ENCODE measurements around the gene SSC5D. TPM values are rescaled to one million over a fixed set of nuclear protein-coding genes. Genes with fewer than 3 reads are reported as not detected.

The SSC5D gene
- total RNA-seq, 4 donors from 2014 or later = 2.8 to 10.3 (median 5.0) TPM

DNA sequence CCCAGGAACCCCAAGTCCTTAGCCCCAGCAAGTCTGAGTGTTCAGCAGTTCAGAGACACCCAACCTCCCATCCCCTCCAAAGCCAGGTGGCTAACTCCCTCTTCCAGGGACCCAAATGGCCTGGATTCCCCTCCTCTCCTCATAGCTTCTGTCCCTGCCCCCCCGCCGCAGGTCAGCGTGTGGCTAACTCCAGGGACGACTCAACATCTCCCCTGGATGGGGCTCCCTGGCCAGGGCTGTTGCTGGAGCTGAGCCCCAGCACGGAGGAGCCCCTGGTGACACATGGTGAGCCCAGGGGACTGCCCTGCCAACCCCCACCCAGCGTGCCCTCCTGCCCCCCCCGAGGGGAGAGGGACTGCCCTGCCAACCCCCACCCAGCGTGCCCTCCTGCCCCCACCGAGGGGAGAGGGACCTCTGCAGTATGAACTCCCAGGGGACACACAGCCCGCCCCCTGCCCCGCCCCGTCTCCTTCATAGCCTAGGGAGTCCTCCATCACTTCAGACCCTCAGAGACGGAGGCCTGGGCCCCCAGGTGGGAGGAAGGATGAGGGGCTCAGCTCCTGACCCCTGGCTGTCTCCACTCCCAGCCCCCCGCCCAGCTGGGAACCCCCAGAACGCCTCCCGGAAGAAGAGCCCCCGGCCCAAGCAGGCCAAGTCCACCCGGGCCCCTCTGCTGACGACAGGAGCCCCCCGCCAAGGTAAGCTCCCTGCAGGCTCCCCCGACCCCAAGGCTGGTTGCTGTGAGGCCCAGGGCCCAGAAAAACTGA lies 1.7 kb downstream of the SSC5D start:
- Histone ChIP-seq H3K4me3 (no peak overlapping the region), H3K9me3 (no peaks in the 10 kb centered on the region), H3K27me3 (no peaks in the 10 kb centered on the region), H3K4me1 (peaks cover 0 to 30% (median 2%) of the 10 kb centered on the region in 4 donors), H3K27ac (peak overlapping the region in 1 of 4 donors; percentile 52), H3K36me3 (no peaks in the 10 kb centered on the region)
- no peak for DNase-seq
- TF ChIP-seq, protein P1, sequence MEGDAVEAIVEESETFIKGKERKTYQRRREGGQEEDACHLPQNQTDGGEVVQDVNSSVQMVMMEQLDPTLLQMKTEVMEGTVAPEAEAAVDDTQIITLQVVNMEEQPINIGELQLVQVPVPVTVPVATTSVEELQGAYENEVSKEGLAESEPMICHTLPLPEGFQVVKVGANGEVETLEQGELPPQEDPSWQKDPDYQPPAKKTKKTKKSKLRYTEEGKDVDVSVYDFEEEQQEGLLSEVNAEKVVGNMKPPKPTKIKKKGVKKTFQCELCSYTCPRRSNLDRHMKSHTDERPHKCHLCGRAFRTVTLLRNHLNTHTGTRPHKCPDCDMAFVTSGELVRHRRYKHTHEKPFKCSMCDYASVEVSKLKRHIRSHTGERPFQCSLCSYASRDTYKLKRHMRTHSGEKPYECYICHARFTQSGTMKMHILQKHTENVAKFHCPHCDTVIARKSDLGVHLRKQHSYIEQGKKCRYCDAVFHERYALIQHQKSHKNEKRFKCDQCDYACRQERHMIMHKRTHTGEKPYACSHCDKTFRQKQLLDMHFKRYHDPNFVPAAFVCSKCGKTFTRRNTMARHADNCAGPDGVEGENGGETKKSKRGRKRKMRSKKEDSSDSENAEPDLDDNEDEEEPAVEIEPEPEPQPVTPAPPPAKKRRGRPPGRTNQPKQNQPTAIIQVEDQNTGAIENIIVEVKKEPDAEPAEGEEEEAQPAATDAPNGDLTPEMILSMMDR (IDR thresholded peaks at IDR 0.05) = no peak
- no peak for TF ChIP-seq POLR2A (IDR thresholded peaks at IDR 0.05)

DNA sequence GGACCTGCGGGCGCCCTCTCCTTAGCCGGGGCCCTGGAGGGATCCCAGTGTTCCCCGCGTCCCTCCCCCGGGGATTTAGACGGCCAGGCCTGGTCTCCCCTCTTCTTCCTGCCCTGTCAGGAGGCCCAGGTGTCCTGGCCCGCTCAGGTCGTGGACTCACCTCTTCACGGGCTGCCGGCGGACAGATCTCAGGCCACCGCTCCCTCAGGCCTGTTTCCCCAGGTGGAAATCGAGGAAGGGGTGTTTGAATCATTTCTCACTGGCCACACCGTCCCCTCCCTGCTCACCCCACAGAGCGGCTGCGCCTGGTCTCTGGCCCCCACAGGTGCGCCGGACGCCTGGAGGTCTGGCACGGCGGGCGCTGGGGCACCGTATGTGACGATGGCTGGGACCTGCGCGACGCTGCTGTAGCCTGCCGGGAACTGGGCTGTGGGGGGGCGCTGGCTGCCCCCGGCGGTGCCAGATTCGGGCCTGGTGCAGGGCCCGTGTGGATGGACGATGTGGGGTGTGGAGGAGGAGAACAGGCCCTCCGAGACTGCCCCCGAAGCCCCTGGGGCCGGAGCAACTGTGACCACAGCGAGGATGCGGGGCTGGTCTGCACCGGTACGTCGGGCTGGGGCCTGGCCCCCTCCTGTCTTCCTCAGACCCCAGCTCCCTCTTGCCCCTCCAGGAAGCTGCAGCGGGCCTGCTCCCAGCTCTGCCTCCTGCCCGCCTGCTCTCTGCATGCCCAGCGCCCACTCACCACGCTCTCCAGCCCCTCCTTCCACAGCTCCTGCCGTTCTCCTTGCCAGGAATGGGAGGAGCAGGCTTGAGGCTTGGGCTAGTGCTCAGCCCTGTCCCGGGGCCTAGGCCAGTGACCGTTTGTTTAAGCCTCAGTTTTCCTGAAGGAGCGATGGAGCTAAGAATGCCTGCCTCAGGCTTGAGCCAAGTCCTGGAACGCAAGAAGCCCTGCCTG lies 2.5 kb downstream of the SSC5D start:
- no peak for TF ChIP-seq POLR2A (IDR thresholded peaks at IDR 0.05)
- TF ChIP-seq, protein P1 (IDR thresholded peaks at IDR 0.05) = no peak
- Histone ChIP-seq H3K27ac (peak overlapping the region in 1 of 4 donors; percentile 31), H3K4me3 (no peak overlapping the region), H3K9me3 (no peaks in the 10 kb centered on the region), H3K27me3 (no peaks in the 10 kb centered on the region), H3K4me1 (peaks cover 0 to 23% (median 0%) of the 10 kb centered on the region in 4 donors), H3K36me3 (no peaks in the 10 kb centered on the region)
- DNase-seq = no peak

DNA sequence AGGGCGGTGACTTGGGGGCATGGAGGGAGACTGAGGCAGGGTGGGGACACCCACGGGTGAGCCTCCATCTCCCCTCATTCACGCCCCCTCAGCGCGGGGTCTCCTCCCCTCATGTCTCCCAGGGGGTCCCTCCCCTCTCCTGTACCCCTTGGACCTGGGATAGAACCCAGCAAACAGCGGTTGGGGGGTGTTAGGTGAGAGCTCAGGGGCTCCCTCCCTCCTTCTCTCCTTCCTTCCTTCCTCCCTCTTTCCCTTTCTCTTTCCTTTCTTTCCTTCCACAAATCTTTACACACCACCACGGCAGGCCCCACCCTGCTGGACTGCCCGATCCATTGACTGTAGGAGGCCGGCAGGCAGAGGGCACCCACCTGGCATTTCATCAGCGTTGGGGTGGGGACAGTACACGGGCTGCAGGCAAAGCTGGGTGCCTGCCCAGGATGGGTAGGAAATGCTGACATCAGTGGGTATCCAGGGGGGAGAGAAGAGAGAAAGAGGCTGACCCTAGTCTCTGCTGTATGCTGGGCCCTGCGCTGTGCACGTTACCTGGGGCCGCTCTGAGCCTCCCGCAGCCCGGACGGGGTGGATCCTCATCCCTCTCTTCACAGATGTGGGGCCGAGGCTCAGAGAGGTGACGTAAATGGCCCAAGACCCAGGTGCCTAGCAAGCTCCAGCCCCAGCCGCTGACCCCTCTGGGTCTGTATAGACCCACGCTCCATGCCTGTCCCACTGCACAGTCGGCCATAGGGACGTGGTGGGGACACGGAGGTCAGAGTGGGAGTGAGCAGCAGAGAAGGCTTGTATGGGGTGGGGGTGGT lies 3.5 kb downstream of the SSC5D start:
- H3K9me3 ChIP-seq = no peaks in the 10 kb centered on the region
- peaks cover 0 to 13% (median 0%) of the 10 kb centered on the region in 4 donors for H3K4me1 ChIP-seq
- no peak overlapping the region for H3K4me3 ChIP-seq
- H3K36me3 ChIP-seq = no peaks in the 10 kb centered on the region
- TF ChIP-seq, protein P1 (IDR thresholded peaks at IDR 0.05) = no peak
- no peak for TF ChIP-seq POLR2A (IDR thresholded peaks at IDR 0.05)
- no peak for DNase-seq
- no peaks in the 10 kb centered on the region for H3K27me3 ChIP-seq
- peak overlapping the region in 1 of 4 donors; percentile 31 for H3K27ac ChIP-seq

DNA sequence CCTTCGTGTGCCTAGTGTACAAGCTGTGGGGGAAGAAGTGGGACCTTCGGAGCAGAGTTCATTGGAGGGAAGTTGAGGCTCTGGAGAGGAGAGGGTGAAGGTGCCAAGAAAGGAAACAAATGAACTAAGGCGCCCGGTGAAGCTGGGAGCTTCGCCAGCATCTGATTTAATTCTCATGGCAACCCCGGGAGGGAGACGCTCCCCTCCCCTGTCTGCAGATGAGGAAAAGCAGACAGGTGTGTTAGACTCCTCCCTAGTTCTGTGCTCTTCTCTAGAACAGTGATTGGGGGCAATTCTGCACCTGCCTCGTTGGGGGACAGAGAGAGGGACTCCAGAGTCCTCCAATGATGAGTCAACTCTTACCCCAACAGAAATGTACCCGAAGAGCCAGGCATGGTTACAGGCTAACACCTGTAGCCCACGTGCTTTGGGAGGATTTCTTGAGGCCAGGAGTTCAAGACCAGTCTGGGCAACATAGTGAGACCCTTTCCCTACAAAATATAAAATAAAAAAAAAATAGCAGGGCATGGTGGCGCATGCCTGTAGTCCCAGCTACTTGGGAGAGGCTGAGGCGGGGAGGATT lies 4.2 kb downstream of the SSC5D start:
- Histone ChIP-seq H3K27ac (no peak overlapping the region), H3K9me3 (no peaks in the 10 kb centered on the region), H3K36me3 (no peaks in the 10 kb centered on the region), H3K4me3 (no peak overlapping the region), H3K27me3 (no peaks in the 10 kb centered on the region), H3K4me1 (peaks cover 0 to 6% (median 0%) of the 10 kb centered on the region in 4 donors)
- TF ChIP-seq, protein P1 (IDR thresholded peaks at IDR 0.05) = no peak
- TF ChIP-seq POLR2A (IDR thresholded peaks at IDR 0.05) = no peak
- DNase-seq = no peak

Measured in Peyer's patch (tissue), 4 donors.